Body of pancreas (tissue), 4 donors: ENCODE measurements around the gene FNDC5. TPM values are rescaled to one million over a fixed set of nuclear protein-coding genes. Genes with fewer than 3 reads are reported as not detected.

ENCODE experiments used
- ATAC-seq: fragments of 150-250 bp; one replicate; pipeline ENCODE4 v1.9.1; 2016
- DNase-seq, 4 donors: peaks; one replicate each; pipeline ENCODE4 v3.0.0-alpha.2; 2019
- H3K27ac ChIP-seq, 4 donors: fragments of 200-600 bp; sonication (generic); 1 replicate in 3 of 4; 2 replicates in 1 of 4; pipeline versions ENCODE4 v1.5.1 to v1.6.1; 2016 to 2019; ENCODE audit warnings: mild to moderate bottlenecking in 1 of 4, mixed read lengths in 1 of 4, moderate library complexity in 1 of 4
- H3K27me3 ChIP-seq, 2 donors: fragments of 200-600 bp; sonication (generic); one replicate each; pipeline ENCODE4 v1.6.0; 2016; ENCODE audit warnings: mild to moderate bottlenecking in 1 of 2
- H3K36me3 ChIP-seq, 2 donors: fragments of 200-600 bp; sonication (generic); replicated peaks in 1 of 2; 2 replicates each; pipeline ENCODE4 v1.5.1; 2016; ENCODE audit warnings: low read depth in 2 of 2; ENCODE audit not compliant: insufficient read depth in 1 of 2
- H3K4me1 ChIP-seq: fragments of 200-600 bp; sonication (generic); one replicate; pipeline ENCODE4 v1.6.0; 2016
- H3K4me3 ChIP-seq, 2 donors: fragments of 200-600 bp; sonication (generic); 1 replicate in 1 of 2; 2 replicates in 1 of 2; pipeline ENCODE4 v1.5.1; 2016 to 2019
- H3K9me3 ChIP-seq, 3 donors: fragments of 200-600 bp; sonication (generic); 1 replicate in 2 of 3; 2 replicates in 1 of 3; pipeline ENCODE4 v1.5.1; 2016
- POLR2A ChIP-seq, 3 donors: fragments of 450-650 bp; IDR thresholded peaks; one replicate each; pipeline ENCODE4 v1.6.1; 2016; ENCODE audit warnings: antibody characterized with exemption in 3 of 3, mild to moderate bottlenecking in 2 of 3
- WGBS, 2 donors: methylation state at CpG; one replicate each; pipeline ENCODE4 v1.1.5; 2017; 5-methylcytosine and 5-hydroxymethylcytosine counted together
- intact Hi-C: fragments of 100-400 bp; cut with DNase I; formaldehyde crosslinking; loops from one replicate; pipeline ENCODE4 v1.15.1; 2023
- total RNA-seq, 2 donors: library from RNA; depleted of rRNA; stranded (reverse); fragments of >200 nt; gene quantifications; one replicate each; pipeline ENCODE4 v1.1.0, GENCODE V29; 2016
- TF ChIP-seq, protein P1 (sequence below), 7 experiments: fragments of 450-650 bp in 4 of 7; fragments of 200-600 bp in 3 of 7; sonication (generic) in 3 of 7; IDR thresholded peaks; one replicate each; pipeline ENCODE4 v1.5.1; 2016 to 2019; ENCODE audit warnings: antibody characterized with exemption in 7 of 7

FNDC5 gene
- total RNA-seq, 2 donors from 2014 or later, result not detected

DNA sequence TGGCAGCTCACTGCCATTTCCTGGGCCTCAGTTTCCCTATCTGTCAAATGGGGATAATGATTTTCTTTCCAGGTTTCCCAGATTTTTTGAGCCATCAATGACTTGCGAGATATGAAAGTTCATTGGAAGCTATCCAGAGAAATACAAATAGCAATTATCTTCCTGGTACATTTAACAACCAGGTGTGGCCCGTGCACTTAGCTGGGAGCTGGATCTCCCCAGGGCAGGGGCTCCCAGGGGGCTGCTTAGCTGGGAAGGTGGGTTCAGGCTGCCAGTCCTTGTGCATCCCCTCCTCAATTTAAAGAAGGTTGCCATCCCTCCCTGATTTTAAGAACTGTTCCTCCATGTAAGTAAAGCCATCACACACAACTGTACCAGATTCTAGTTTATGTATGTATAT, 34.1 kb upstream of the FNDC5 start:
- 0 to 22% methylated on average over 2 of the region's 2 CpGs for WGBS, 2 donors
- no peaks in the 10 kb centered on the region for H3K27me3 ChIP-seq
- H3K36me3 ChIP-seq, result no peaks in the 10 kb centered on the region
- peak; percentile 16 for ATAC-seq
- H3K4me3 ChIP-seq, result no peak overlapping the region
- no peaks in the 10 kb centered on the region for H3K9me3 ChIP-seq
- no peak for DNase-seq
- peak overlapping the region in 3 of 4 donors; percentile 60 to 77 (median 60) for H3K27ac ChIP-seq
- intact Hi-C loops, result no loop called here
- H3K4me1 ChIP-seq, result peaks cover 33% of the 10 kb centered on the region
- TF ChIP-seq, protein P1, sequence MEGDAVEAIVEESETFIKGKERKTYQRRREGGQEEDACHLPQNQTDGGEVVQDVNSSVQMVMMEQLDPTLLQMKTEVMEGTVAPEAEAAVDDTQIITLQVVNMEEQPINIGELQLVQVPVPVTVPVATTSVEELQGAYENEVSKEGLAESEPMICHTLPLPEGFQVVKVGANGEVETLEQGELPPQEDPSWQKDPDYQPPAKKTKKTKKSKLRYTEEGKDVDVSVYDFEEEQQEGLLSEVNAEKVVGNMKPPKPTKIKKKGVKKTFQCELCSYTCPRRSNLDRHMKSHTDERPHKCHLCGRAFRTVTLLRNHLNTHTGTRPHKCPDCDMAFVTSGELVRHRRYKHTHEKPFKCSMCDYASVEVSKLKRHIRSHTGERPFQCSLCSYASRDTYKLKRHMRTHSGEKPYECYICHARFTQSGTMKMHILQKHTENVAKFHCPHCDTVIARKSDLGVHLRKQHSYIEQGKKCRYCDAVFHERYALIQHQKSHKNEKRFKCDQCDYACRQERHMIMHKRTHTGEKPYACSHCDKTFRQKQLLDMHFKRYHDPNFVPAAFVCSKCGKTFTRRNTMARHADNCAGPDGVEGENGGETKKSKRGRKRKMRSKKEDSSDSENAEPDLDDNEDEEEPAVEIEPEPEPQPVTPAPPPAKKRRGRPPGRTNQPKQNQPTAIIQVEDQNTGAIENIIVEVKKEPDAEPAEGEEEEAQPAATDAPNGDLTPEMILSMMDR (IDR thresholded peaks at IDR 0.05), result no peak
- TF ChIP-seq POLR2A (IDR thresholded peaks at IDR 0.05), result no peak

DNA sequence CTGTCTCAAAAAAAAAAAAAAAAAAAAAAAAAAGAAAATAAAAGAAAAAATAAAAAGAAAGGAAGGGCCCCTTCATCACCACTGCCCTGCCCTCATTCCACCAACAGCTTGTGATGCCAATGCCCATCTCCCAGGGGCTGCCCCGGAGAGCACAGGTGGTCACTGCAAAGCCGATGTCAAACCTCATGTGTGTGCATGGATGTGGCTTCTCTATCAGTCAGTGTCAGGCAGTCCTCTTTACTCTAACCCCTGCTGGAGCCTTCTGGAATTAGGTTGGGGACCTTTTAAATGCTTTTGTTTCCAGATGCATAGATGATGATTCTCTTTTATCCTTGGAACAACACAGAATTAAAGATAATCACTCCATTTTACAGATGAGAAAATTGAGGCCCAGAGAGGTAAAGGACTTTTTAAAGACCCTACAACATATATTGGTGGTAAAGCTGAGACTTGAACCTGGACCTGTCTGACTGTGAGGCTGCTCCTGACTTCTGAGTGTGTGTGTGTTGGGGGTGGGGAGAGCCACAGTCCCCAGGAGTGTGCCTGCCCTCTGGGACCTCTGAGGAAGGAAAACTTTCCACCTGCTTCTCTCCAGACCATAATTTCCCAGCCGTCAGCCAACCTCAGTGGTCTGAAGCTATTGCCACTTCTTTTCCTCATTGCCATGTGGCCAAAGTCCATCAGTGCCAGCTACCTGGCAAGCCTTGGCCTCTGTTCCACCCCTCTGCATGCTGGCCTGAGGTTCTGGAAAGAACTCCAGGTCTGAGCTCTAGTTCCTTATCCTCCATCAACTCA, 33.5 kb upstream of the FNDC5 start:
- Histone ChIP-seq H3K27ac (peak overlapping the region; percentile 28 to 77 (median 60)), H3K4me1 (peaks cover 33% of the 10 kb centered on the region), H3K36me3 (no peaks in the 10 kb centered on the region), H3K9me3 (no peaks in the 10 kb centered on the region), H3K4me3 (no peak overlapping the region), H3K27me3 (no peaks in the 10 kb centered on the region)
- intact Hi-C loops, result no loop called here
- WGBS, 2 donors, result 48 to 71% methylated on average over 3 of the region's 3 CpGs
- TF ChIP-seq, protein P1 (IDR thresholded peaks at IDR 0.05), result no peak
- no peak for TF ChIP-seq POLR2A (IDR thresholded peaks at IDR 0.05)
- peak; percentile 76 for ATAC-seq
- peak; percentile 75 to 89 (median 85) for DNase-seq

DNA sequence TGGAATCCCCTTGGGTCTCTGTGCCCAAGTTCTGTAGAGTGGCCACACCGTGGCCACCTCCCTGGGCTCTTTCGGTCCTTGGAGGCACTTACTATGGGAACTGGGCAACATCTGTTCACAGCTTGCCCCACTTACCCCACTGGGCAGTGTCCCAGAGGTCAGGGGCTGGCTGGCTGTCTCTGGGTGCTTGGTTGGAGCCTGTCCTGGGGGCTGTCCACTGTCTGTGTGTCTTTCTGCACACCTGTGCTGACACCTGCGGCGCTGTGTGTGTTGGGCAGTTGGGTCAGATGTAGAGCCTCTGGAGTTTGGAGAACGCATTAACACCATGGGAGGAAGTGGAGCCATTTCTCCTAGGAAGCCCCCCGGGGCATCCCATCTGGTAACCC, 31.8 kb upstream of the FNDC5 start:
- Histone ChIP-seq H3K4me3 (no peak overlapping the region), H3K4me1 (peaks cover 33% of the 10 kb centered on the region), H3K27ac (no peak overlapping the region), H3K27me3 (no peaks in the 10 kb centered on the region), H3K36me3 (no peaks in the 10 kb centered on the region), H3K9me3 (no peaks in the 10 kb centered on the region)
- no peak for ATAC-seq
- no peak for DNase-seq
- intact Hi-C loops, result no loop called here
- 71 to 86% methylated on average over 1 to 6 of the region's 6 CpGs for WGBS, 2 donors
- TF ChIP-seq, protein P1 (IDR thresholded peaks at IDR 0.05), result no peak

DNA sequence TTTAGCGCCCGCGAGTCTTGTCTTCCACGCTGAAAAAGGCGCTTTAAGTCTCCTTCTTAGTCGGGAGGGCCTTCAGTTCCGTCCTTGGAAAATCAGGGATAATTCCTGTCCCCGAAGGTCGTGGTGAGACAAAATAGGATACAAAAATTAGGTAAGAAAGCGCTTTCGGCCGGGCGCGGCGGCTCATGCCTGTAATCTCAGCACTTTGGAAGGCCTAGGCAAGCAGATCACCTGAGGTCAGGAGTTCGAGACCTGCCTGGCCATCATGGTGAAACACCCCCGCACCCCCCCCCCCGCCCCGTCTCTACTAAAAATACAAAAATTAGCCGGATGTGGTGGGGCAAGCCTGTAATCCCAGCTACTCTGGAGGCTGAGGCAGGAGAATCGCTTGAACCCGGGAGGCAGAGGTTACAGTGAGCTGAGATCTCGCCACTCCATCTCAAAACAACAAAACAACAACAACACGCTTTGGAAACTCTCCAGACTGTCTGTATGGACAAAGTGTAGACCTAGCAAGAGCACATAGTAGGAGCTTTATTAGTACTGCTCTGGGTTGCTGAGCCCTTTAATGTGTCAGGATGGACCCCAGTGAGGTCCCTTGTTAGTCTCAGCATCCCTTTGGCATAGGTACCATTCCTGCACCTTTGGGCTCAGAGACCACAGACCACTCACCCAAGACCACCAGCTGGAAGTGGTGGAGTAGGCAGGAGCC, 31.3 kb upstream of the FNDC5 start:
- H3K27me3 ChIP-seq, result no peaks in the 10 kb centered on the region
- WGBS, 2 donors, result 35 to 41% methylated on average over 19 to 24 of the region's 24 CpGs
- intact Hi-C loops, result no loop called here
- DNase-seq (no peak), ATAC-seq (no peak)
- H3K4me1 ChIP-seq, result peaks cover 33% of the 10 kb centered on the region
- H3K36me3 ChIP-seq, result no peaks in the 10 kb centered on the region
- H3K4me3 ChIP-seq, result peak overlapping the region; percentile 47 to 48
- no peaks in the 10 kb centered on the region for H3K9me3 ChIP-seq
- peak overlapping the region in 3 of 4 donors; percentile 44 to 77 (median 56) for H3K27ac ChIP-seq
- TF ChIP-seq POLR2A (IDR thresholded peaks at IDR 0.05), result no peak
- TF ChIP-seq, protein P1 (IDR thresholded peaks at IDR 0.05), result no peak
